Stimulated activated CD8-positive, alpha-beta memory T cell treated with anti-CD3 and anti-CD28 coated beads, Interleukin-7, amount 100 ng/mL, for 48 hours (primary cell): Measurements from ENCODE around the gene BCL2L15.

ENCODE experiments used
- DNase-seq, 2 donors: peaks; one replicate each; pipeline ENCODE4 v3.0.0-alpha.2; 2020; ENCODE audit warnings: low read depth in 1 of 2; ENCODE audit errors: extremely low read depth in 1 of 2

BCL2L15 gene

DNA sequence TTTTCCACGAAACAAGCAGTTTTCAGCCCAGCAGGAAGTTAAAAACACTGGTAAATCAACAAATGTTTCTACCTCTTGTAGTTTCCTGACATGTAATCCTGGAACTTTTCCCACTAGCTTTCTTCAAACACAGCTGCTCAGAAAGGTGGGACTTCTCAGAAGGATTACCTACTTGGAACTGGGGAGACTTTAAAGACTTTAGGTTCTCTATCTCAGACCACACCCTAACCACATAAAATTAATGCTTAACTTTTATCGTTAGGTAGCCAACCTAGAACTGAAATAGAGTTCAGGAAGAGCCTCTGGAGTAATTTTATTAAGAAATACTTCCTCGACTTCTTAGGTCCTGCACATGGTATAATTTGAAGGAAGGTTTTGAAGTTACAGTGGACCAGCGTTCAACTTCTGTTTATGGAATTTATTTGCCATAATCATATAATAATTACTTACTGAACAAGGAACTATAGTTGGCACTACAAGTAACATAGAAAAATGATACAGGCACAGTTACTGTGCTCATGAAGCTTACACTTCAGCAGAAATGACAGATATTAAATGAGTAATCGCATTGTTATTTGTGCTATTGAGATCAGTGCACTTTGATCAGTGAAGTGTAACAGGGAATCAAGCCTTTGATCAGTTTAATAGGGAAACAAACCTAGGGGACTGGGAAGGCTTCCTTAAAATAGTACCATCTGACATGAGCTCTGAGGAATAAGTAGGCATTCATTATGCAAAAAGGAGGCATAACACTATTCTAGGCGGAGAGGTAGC is at the start of gene BCL2L15:
TSS of gene BCL2L15 (minus strand) at position 180 of the 774 bp plus-strand sequence. CDS start 206 bp downstream, outside the sequence.
- DNase-seq = no peak

GRCh38 chr1:113937146-113937545 is 49.8 kb upstream of the BCL2L15 start:
- DNase-seq = no peak

DNA sequence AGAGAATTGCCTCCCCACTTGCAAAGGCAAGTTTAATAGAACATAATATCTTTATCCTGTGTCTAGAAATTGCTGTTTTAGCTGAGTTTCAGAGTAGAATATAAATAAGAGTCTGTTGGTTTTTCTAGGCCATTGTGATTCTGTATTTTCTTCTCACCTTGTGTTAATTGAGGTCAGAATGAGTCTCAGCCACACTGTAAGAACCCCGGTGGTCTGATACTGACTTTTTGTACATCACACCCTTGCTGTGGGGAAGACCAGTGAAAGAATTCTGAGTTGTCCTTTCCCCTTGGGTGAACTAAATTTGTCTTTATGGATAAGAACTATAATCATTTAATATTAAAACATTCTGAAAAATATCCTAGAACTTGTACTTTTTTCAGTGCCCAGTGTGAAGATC is 48.6 kb upstream of the BCL2L15 start:
- DNase-seq = no peak

- DNase-seq = no peak
Measured at GRCh38 chr1:113935176-113935575, 47.8 kb upstream of the BCL2L15 start.

DNA sequence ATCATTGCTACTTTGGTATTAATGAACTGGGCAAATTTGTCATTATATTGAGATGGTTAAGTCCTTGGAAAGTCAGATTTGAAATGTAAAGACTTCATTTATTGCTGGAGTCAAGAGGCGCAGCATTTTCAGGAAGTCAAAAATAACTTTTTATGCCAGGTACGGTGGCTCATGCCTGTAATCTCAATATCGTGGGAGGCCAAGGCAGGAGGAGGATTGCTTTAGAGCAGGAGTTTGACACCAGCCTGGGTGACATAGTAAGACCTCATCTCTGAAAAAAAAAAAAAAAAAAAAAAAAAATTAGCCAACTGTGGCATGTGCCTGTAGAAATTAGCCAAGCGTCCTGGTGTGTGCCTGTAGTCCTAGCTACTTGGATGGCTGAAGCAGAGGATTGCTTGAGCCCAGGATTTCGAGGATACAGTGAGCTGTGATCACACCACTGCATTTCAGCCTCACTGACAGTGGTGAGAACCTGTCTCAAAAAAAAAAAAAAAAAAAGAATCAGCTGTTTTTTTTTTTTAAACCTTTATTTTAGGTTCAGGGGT is 47.2 kb upstream of the BCL2L15 start:
- no peak for DNase-seq

GRCh38 chr1:113934006-113934405 is 46.6 kb upstream of the BCL2L15 start:
- no peak for DNase-seq

GRCh38 chr1:113931451-113931851 is 44.1 kb upstream of the BCL2L15 start:
- DNase-seq = no peak

GRCh38 chr1:113930499-113931161 is 43.2 kb upstream of the BCL2L15 start:
- peak; percentile 15 to 76 for DNase-seq

GRCh38 chr1:113929750-113930498 is 42.5 kb upstream of the BCL2L15 start:
- DNase-seq = peak in 1 of 2 donors; percentile 32

GRCh38 chr1:113928941-113929749 is 41.8 kb upstream of the BCL2L15 start, which contains the start of gene HIPK1:
TSS of gene HIPK1 (plus strand) at chr1:113929324.
- DNase-seq = peak; percentile 84 to 86

GRCh38 chr1:113928187-113928930 is 41.0 kb upstream of the BCL2L15 start:
- DNase-seq = no peak

- DNase-seq = no peak
Measured at GRCh38 chr1:113924473-113924872, 37.1 kb upstream of the BCL2L15 start.

DNA sequence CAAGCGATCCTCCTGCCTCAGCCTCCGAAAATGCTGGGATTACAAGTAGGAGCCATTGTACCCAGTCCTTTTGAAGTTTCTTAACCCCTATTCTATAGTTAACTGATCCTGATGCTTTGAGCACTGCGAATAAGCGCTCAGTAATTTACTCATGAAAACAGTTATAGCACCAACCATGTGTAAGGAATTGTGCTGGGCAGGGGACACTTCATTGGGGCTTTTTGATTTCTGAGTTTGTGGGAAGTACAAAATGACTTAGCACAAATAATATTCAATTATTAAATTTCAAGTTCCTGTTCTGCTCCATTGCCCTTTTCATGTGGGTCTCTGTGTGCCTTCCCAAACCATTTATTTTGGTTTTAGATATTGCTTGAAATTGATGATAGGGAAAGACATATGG is 35.6 kb upstream of the BCL2L15 start:
- DNase-seq = no peak

- DNase-seq = no peak
Measured at GRCh38 chr1:113918243-113918642, 30.9 kb upstream of the BCL2L15 start.

DNA sequence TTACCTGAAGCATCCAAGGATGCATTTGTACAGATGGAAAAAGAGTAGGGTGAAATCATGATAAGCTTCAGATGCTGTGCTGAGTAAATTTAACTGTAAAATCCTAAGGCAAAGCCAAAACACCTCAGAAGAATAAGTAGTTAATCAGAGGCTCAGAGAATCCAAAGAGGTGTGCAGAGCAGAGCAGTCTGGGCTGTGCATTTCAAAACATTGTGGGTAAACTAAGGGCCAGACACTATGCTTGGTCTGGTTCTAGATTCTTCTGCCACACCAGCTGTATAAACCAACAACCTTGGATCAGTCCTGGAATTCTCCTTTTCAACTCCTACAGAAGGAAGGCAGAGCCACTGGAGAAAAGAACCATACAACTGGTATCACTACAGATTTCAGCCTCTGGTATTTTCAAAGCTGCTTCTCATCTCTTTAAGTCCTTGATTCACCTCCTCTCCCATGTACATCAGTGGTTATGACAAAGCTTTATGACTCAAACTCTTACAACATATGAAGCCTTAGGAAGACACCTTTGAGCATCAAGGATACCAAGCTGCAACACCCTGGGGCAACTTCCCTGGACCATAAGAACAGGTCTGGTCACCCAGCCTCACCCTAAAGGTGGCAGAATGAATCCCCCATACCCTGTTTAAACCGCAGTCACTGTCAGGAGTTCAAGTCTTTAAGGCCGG is 30.2 kb upstream of the BCL2L15 start:
- no peak for DNase-seq

- no peak for DNase-seq
Measured at GRCh38 chr1:113916974-113917373, 29.6 kb upstream of the BCL2L15 start.

DNA sequence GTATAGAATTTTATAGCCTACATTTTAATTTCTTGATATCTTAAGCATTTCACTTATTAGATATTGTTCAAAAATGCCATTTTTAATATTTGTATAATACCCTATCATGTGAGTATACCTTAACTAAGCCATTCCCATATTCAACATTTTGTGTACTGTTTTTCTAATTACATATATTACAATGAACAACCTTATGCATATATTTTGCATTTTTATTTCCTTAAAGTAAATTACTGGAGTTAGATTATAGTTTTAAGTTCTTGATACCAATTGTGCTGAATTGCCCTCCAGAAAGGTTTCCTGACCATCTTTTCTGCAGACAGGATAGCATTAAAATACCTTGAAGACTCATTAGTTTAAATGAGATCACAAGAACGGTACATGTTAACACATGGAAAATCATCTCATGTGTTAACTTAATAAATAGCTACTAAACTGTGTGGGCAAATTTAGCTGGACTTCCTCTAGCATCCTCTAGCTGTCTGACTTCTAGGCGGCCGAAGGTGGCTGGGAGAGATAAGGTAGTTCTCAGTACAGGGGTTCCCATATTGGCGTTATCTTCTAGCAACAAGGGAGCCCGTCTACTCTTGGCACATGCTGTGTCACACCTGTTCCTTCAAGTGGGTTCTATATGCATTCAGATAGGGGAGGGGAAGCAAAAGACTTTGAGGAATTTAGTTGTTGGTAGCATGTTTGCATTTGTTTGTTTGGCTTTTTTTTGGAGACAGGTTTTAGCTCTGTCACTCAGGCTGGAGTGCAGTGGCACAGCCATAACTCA is 26.7 kb upstream of the BCL2L15 start:
- DNase-seq = no peak

- no peak for DNase-seq
Measured at GRCh38 chr1:113913312-113913668, 25.9 kb upstream of the BCL2L15 start.
